SK-N-SH (cell line): ENCODE results near the gene SPDYC. TPM values are rescaled to one million over a fixed set of nuclear protein-coding genes. Genes with fewer than 3 reads are reported as not detected.

Experiments used
- CTCF ChIA-PET: fragments of 300-600, 350-600 bp; formaldehyde crosslinking; extraction: SDS; loops from one replicate; lab custom pipeline; 2021; lab: Yijun Ruan, JAX
- POLR2A ChIA-PET: fragments of 350-600 bp; sonication (Branson Sonifier 250); formaldehyde crosslinking; extraction: SDS; loops from one replicate; lab custom pipeline; 2020; ENCODE audit warnings: antibody characterized with exemption, inconsistent platforms; lab: Yijun Ruan, JAX
- DNase-seq: peaks from one replicate; pipeline ENCODE4 v3.0.0; 2012
- H2AFZ ChIP-seq: fragments of 200-600 bp; sonication (generic); 2 replicates; pipeline ENCODE4 v1.8.1; 2016; ENCODE audit warnings: antibody characterized with exemption, mild to moderate bottlenecking, low read depth
- H3F3A ChIP-seq: fragments of 200-600 bp; sonication (generic); replicated peaks from 2 replicates; pipeline ENCODE3; 2016; ENCODE audit warnings: antibody characterized with exemption, mild to moderate bottlenecking; ENCODE audit not compliant: insufficient read depth
- H3K27ac ChIP-seq, 2 experiments: fragments of 200-500 bp in 1 of 2; fragments of 200-600 bp in 1 of 2; sonication (Bioruptor generic) in 1 of 2; sonication (generic), shearing (Covaris generic) in 1 of 2; 2 replicates each; pipeline versions ENCODE4 v1.5.1 to v1.6.1; 2014 to 2016; ENCODE audit warnings: low read depth in 2 of 2, inconsistent platforms in 1 of 2, low read length in 1 of 2, mild to moderate bottlenecking in 1 of 2, mixed read lengths in 1 of 2
- H3K27me3 ChIP-seq: fragments of 200-600 bp; sonication (generic), shearing (Covaris generic); 2 replicates; pipeline ENCODE4 v1.6.1; 2016; ENCODE audit warnings: mixed run types; ENCODE audit not compliant: insufficient read depth
- H3K36me3 ChIP-seq, 2 experiments: fragments of 200-500 bp in 1 of 2; fragments of 200-600 bp in 1 of 2; sonication (Bioruptor generic) in 1 of 2; sonication (generic) in 1 of 2; replicated peaks in 1 of 2; 2 replicates each; pipeline versions ENCODE3 to v1.5.1; 2014 to 2016; ENCODE audit warnings: low read length in 1 of 2, mild to moderate bottlenecking in 1 of 2; ENCODE audit not compliant: insufficient read depth in 2 of 2, control insufficient read depth in 1 of 2
- H3K4me1 ChIP-seq, 2 experiments: fragments of 200-500 bp in 1 of 2; fragments of 200-600 bp in 1 of 2; sonication (Bioruptor generic) in 1 of 2; sonication (generic), shearing (Covaris generic) in 1 of 2; 2 replicates each; pipeline versions ENCODE4 v1.5.1 to v1.6.1; 2014 to 2016; ENCODE audit warnings: low read depth in 1 of 2, low read length in 1 of 2, mixed run types in 1 of 2; ENCODE audit not compliant: insufficient read depth in 2 of 2, control insufficient read depth in 1 of 2
- H3K4me2 ChIP-seq: fragments of 200-600 bp; sonication (generic), shearing (Covaris generic); 2 replicates; pipeline ENCODE4 v1.6.1; 2017; ENCODE audit warnings: mixed run types
- H3K4me3 ChIP-seq, 2 experiments: fragments of 200-500 bp in 1 of 2; fragments of 200-600 bp in 1 of 2; sonication (Bioruptor generic) in 1 of 2; sonication (generic), shearing (Covaris generic) in 1 of 2; 2 replicates each; pipeline versions ENCODE4 v1.5.1 to v1.8.1; 2014 to 2016; ENCODE audit warnings: low read depth in 2 of 2, inconsistent platforms in 1 of 2, low read length in 1 of 2, mild to moderate bottlenecking in 1 of 2, mixed read lengths in 1 of 2, moderate library complexity in 1 of 2
- H3K79me2 ChIP-seq: fragments of 200-600 bp; sonication (generic); 2 replicates; pipeline ENCODE4 v1.8.1; 2017; ENCODE audit warnings: mild to moderate bottlenecking; ENCODE audit not compliant: insufficient read depth
- H3K9ac ChIP-seq: fragments of 200-600 bp; sonication (generic); 2 replicates; pipeline ENCODE4 v1.6.1; 2017; ENCODE audit warnings: mixed run types
- H3K9me2 ChIP-seq: fragments of 200-600 bp; sonication (generic); 2 replicates; pipeline ENCODE4 v1.6.1; 2017; ENCODE audit warnings: mixed run types
- H3K9me3 ChIP-seq: fragments of 200-600 bp; sonication (generic); 2 replicates; pipeline ENCODE4 v1.6.1; 2017; ENCODE audit warnings: mixed run types, mild to moderate bottlenecking, moderate library complexity
- H4K20me1 ChIP-seq: fragments of 200-600 bp; sonication (generic); 2 replicates; pipeline ENCODE4 v1.6.1; 2017; ENCODE audit warnings: mild to moderate bottlenecking, mixed run types; ENCODE audit not compliant: insufficient read depth
- CHD2 ChIP-seq: fragments of 150-350 bp; IDR thresholded peaks from 2 replicates; pipeline ENCODE4 v1.6.1; 2018; ENCODE audit warnings: low read length; ENCODE audit not compliant: partially characterized antibody
- CTCF ChIP-seq: fragments of 200-600 bp; sonication (generic); IDR thresholded peaks from 2 replicates; pipeline ENCODE4 v1.6.1; 2017; ENCODE audit warnings: antibody characterized with exemption, mild to moderate bottlenecking, moderate library complexity
- EZH2phosphoT487 ChIP-seq: fragments of 200-600 bp; sonication (generic); IDR thresholded peaks from 2 replicates; pipeline ENCODE4 v1.6.1; 2017; ENCODE audit warnings: low read depth, mixed run types, mild to moderate bottlenecking, antibody characterized with exemption, moderate library complexity, borderline replicate concordance
- FOSL2 ChIP-seq: IDR thresholded peaks from 2 replicates; pipeline ENCODE4 v1.4.0; 2012; ENCODE audit warnings: low read depth, mild to moderate bottlenecking, moderate library complexity, borderline replicate concordance
- IRF3 ChIP-seq: fragments of 150-350 bp; IDR thresholded peaks from 2 replicates; pipeline ENCODE4 v1.6.1; 2016; ENCODE audit warnings: mild to moderate bottlenecking, low read depth, low read length
- MEF2A ChIP-seq: IDR thresholded peaks from 2 replicates; pipeline ENCODE4 v1.4.0; 2012; ENCODE audit warnings: low read depth, borderline replicate concordance
- NFIC ChIP-seq: IDR thresholded peaks from 2 replicates; pipeline ENCODE4 v1.4.0; 2012; ENCODE audit warnings: borderline replicate concordance
- PBX3 ChIP-seq: IDR thresholded peaks from 2 replicates; pipeline ENCODE4; 2012
- RAD21 ChIP-seq: IDR thresholded peaks from 2 replicates; pipeline ENCODE4 v1.6.1; 2012; ENCODE audit warnings: mild to moderate bottlenecking, low read length
- RCOR1 ChIP-seq: fragments of 150-350 bp; IDR thresholded peaks from 2 replicates; pipeline ENCODE4 v1.6.1; 2017; ENCODE audit warnings: antibody characterized with exemption, low read length
- SIN3A ChIP-seq: IDR thresholded peaks from 2 replicates; pipeline ENCODE4 v1.6.1; 2012; ENCODE audit warnings: low read depth, mild to moderate bottlenecking, low read length, moderate library complexity, borderline replicate concordance
- SMC3 ChIP-seq: IDR thresholded peaks from 2 replicates; pipeline ENCODE4 v1.6.1; 2012; ENCODE audit warnings: low read depth, low read length, improper control_type of control experiment
- TAF1 ChIP-seq: IDR thresholded peaks from 2 replicates; pipeline ENCODE4 v1.6.1; 2012; ENCODE audit warnings: low read depth, mild to moderate bottlenecking, low read length, moderate library complexity, borderline replicate concordance
- TEAD4 ChIP-seq: IDR thresholded peaks from 2 replicates; pipeline ENCODE4 v1.4.0; 2012; ENCODE audit warnings: mild to moderate bottlenecking, borderline replicate concordance; ENCODE audit not compliant: insufficient read depth
- USF1 ChIP-seq: IDR thresholded peaks from 2 replicates; pipeline ENCODE4 v1.4.0; 2012; ENCODE audit warnings: low read depth, borderline replicate concordance
- YY1 ChIP-seq: IDR thresholded peaks from 2 replicates; pipeline ENCODE4 v1.4.0; 2012; ENCODE audit warnings: low read depth, mild to moderate bottlenecking
- WGBS: methylation state at CpG from one replicate; pipeline ENCODE4 v1.1.6; 2017; ENCODE audit warnings: low lambda C conversion rate; 5-methylcytosine and 5-hydroxymethylcytosine counted together
- polyA plus RNA-seq, 3 experiments: library from polyadenylated mRNA; depleted of rRNA; stranded (reverse); fragments of >200 nt; gene quantifications; 2 replicates each; pipeline ENCODE4 v1.2.3, GENCODE V29; 2012

SPDYC gene
- polyA plus RNA-seq, 1 of the 3 experiments (the other 2 are of a cell fraction), result not detected

- no peak for TF ChIP-seq YY1
- no peak for TF ChIP-seq NFIC
- no peak for TF ChIP-seq RAD21
- TF ChIP-seq EZH2phosphoT487, result no peak
- no peak for TF ChIP-seq CTCF
- no peak for TF ChIP-seq SIN3A
- no peak for TF ChIP-seq CHD2
- no peak for TF ChIP-seq FOSL2
- no peak for TF ChIP-seq TAF1
- no peak for TF ChIP-seq SMC3
- TF ChIP-seq IRF3, result no peak
- TF ChIP-seq PBX3, result no peak
- TF ChIP-seq TEAD4, result no peak
- no peak for TF ChIP-seq USF1
- no peak for TF ChIP-seq RCOR1
- TF ChIP-seq MEF2A, result no peak
- no peaks in the 10 kb centered on the region for H3K27me3 ChIP-seq
- H3K4me2 ChIP-seq, result no peak overlapping the region
- H3K36me3 ChIP-seq, result no peaks in the 10 kb centered on the region
- no peak overlapping the region for H3K4me3 ChIP-seq
- peaks cover 0 to 5% of the 10 kb centered on the region in 2 experiments; a peak in 1 of 4 replicates for H3K4me1 ChIP-seq
- ChIA-PET CTCF (interaction anchor here (0.6 to 1.7 kb wide), 7 partner anchors 9 to 107 kb away, joined by 3 to 7 read pairs (median 3); no protein-coding TSS in a partner anchor), POLR2A (no interaction called here)
- no peak for DNase-seq
- H4K20me1 ChIP-seq, result no peaks in the 10 kb centered on the region
- H3K9me3 ChIP-seq, result no peaks in the 10 kb centered on the region
- no peaks in the 10 kb centered on the region for H3K9me2 ChIP-seq
- 89% methylated on average over 14 of the region's 19 CpGs for WGBS
- H2AFZ ChIP-seq, result no peak overlapping the region
- H3K9ac ChIP-seq, result no peak overlapping the region
- no peaks in the 10 kb centered on the region for H3K79me2 ChIP-seq
- H3K27ac ChIP-seq, result no peak overlapping the region
- H3F3A ChIP-seq, result peaks cover 3% of the 10 kb centered on the region
Measured at GRCh38 chr11:65217441-65218423, 47.7 kb downstream of the SPDYC start.
